ENCODE results near the gene MEIS1.
A peak's percentile ranks its signal among the peaks of the same experiment; 100 is the strongest.

The MEIS1 gene

GRCh38 chr2:66434679-66435548 is at the start of gene MEIS1:
Gene MEIS1 (plus strand): TSS chr2:66435125. CDS start chr2:66435857, 732 bp downstream.
- Histone ChIP-seq H4K20me1 (ENCODE audit: control insufficient read depth, insufficient read depth, low read depth, low read length) (no peaks in the 10 kb centered on the region), H3K36me3 (ENCODE audit: control insufficient read depth, low read length) (no peaks in the 10 kb centered on the region), H3K4me2 (ENCODE audit: low read length) (peak within 1 kb of the TSS; percentile 89), H3K4me3 (ENCODE audit: low read length) (peak within 1 kb of the TSS; percentile 82), H3K79me2 (ENCODE audit: control insufficient read depth, low read length) (no peaks in the 10 kb centered on the region), H3K27ac (ENCODE audit: low read depth, low read length) (peak within 1 kb of the TSS; percentile 41), H3K9me2 (replicated peaks; ENCODE audit: control insufficient read depth, low read length) (no peaks in the 10 kb centered on the region), H3K27me3 (ENCODE audit: control insufficient read depth, low read length) (peaks cover 14% of the 10 kb centered on the region), H3K9me3 (ENCODE audit: control insufficient read depth, insufficient read depth, low read length) (no peaks in the 10 kb centered on the region), H3F3A (ENCODE audit: control insufficient read depth, insufficient read depth) (no peaks in the 10 kb centered on the region), H3K4me1 (ENCODE audit: control insufficient read depth, low read length) (peaks cover 24% of the 10 kb centered on the region)
- TF ChIP-seq, protein P1, sequence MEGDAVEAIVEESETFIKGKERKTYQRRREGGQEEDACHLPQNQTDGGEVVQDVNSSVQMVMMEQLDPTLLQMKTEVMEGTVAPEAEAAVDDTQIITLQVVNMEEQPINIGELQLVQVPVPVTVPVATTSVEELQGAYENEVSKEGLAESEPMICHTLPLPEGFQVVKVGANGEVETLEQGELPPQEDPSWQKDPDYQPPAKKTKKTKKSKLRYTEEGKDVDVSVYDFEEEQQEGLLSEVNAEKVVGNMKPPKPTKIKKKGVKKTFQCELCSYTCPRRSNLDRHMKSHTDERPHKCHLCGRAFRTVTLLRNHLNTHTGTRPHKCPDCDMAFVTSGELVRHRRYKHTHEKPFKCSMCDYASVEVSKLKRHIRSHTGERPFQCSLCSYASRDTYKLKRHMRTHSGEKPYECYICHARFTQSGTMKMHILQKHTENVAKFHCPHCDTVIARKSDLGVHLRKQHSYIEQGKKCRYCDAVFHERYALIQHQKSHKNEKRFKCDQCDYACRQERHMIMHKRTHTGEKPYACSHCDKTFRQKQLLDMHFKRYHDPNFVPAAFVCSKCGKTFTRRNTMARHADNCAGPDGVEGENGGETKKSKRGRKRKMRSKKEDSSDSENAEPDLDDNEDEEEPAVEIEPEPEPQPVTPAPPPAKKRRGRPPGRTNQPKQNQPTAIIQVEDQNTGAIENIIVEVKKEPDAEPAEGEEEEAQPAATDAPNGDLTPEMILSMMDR (IDR thresholded peaks at IDR 0.05; ENCODE audit: low read depth, low read length, poor library complexity, severe bottlenecking), result no peak
- TF ChIP-seq EZH2phosphoT487 (IDR thresholded peaks at IDR 0.05; ENCODE audit: borderline replicate concordance, low read length), result no peak

- Histone ChIP-seq H3K9me2 (replicated peaks; ENCODE audit: control insufficient read depth, low read length) (no peaks in the 10 kb centered on the region), H3K79me2 (ENCODE audit: control insufficient read depth, low read length) (no peaks in the 10 kb centered on the region), H3K27me3 (ENCODE audit: control insufficient read depth, low read length) (no peaks in the 10 kb centered on the region), H3K9me3 (ENCODE audit: control insufficient read depth, insufficient read depth, low read length) (no peaks in the 10 kb centered on the region), H3K27ac (ENCODE audit: low read depth, low read length) (no peak overlapping the region), H3K4me2 (ENCODE audit: low read length) (no peak overlapping the region), H3K4me3 (ENCODE audit: low read length) (no peak overlapping the region), H3F3A (ENCODE audit: control insufficient read depth, insufficient read depth) (no peaks in the 10 kb centered on the region), H4K20me1 (ENCODE audit: control insufficient read depth, insufficient read depth, low read depth, low read length) (no peaks in the 10 kb centered on the region), H3K4me1 (ENCODE audit: control insufficient read depth, low read length) (no peaks in the 10 kb centered on the region), H3K36me3 (ENCODE audit: control insufficient read depth, low read length) (no peaks in the 10 kb centered on the region)
- TF ChIP-seq EZH2phosphoT487 (IDR thresholded peaks at IDR 0.05; ENCODE audit: borderline replicate concordance, low read length), result no peak
- TF ChIP-seq, protein P1 (IDR thresholded peaks at IDR 0.05; ENCODE audit: low read depth, low read length, poor library complexity, severe bottlenecking), result no peak
Measured at GRCh38 chr2:66387016-66387753, 47.7 kb upstream of the MEIS1 start.

DNA sequence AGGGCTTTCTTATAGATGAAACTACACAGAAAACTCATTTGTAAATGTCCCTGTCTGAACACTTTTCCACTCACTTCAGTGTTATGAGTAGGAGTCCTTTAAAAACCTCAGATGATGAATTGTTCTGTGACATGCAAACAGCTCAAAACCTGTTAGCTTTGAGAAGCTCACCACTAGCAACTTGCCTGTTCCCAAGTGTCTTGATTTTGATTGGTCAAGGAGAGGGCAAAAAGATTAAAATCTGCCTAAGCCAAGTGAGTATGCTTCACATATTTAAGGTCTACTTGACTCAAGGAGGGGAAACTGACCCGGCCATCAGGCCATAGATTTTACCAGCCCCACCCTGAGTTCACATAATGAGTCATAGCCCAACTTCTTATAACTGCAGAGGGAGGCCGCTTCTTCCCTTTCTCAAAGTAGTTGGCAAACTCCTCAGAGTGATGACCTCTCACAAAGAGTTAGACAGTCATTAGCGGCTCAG is 45.2 kb upstream of the MEIS1 start:
- Histone ChIP-seq H3K9me3 (ENCODE audit: control insufficient read depth, insufficient read depth, low read length) (no peaks in the 10 kb centered on the region), H3K36me3 (ENCODE audit: control insufficient read depth, low read length) (no peaks in the 10 kb centered on the region), H3K4me3 (ENCODE audit: low read length) (no peak overlapping the region), H4K20me1 (ENCODE audit: control insufficient read depth, insufficient read depth, low read depth, low read length) (no peaks in the 10 kb centered on the region), H3K27me3 (ENCODE audit: control insufficient read depth, low read length) (no peaks in the 10 kb centered on the region), H3K27ac (ENCODE audit: low read depth, low read length) (no peak overlapping the region), H3F3A (ENCODE audit: control insufficient read depth, insufficient read depth) (no peaks in the 10 kb centered on the region), H3K79me2 (ENCODE audit: control insufficient read depth, low read length) (no peaks in the 10 kb centered on the region), H3K4me1 (ENCODE audit: control insufficient read depth, low read length) (no peaks in the 10 kb centered on the region), H3K9me2 (replicated peaks; ENCODE audit: control insufficient read depth, low read length) (no peaks in the 10 kb centered on the region), H3K4me2 (ENCODE audit: low read length) (no peak overlapping the region)
- TF ChIP-seq, protein P1 (IDR thresholded peaks at IDR 0.05; ENCODE audit: low read depth, low read length, poor library complexity, severe bottlenecking), result no peak
- TF ChIP-seq EZH2phosphoT487 (IDR thresholded peaks at IDR 0.05; ENCODE audit: borderline replicate concordance, low read length), result no peak
